Measurements from ENCODE around the gene TCF4.

TCF4 gene

GRCh38 chr18:55485666-55486065, 102.3 kb downstream of the TCF4 start:
- H3K9ac ChIP-seq (ENCODE audit: low read length): no peak overlapping the region
- no peaks in the 10 kb centered on the region for H3K27me3 ChIP-seq (replicated peaks; ENCODE audit: insufficient read depth, low read length)
- no peaks in the 10 kb centered on the region for H3K9me3 ChIP-seq (replicated peaks; ENCODE audit: insufficient read depth, low read length)
- H4K20me1 ChIP-seq (ENCODE audit: insufficient read depth, low read length): no peaks in the 10 kb centered on the region
- H3F3A ChIP-seq (ENCODE audit: insufficient read depth, low read length): no peaks in the 10 kb centered on the region
- H3K4me2 ChIP-seq (ENCODE audit: low read depth, low read length): no peak overlapping the region
- no peaks in the 10 kb centered on the region for H3K9me2 ChIP-seq (replicated peaks; ENCODE audit: insufficient read depth, low read length)
- H3K36me3 ChIP-seq (replicated peaks; ENCODE audit: insufficient read depth, low read length): no peaks in the 10 kb centered on the region
- TF ChIP-seq CTCF (IDR thresholded peaks at IDR 0.05; ENCODE audit: low read length) (no peak), EZH2phosphoT487 (IDR thresholded peaks at IDR 0.05; ENCODE audit: low read length) (no peak), EZH2 (optimal IDR thresholded peaks at IDR 0.05; ENCODE audit: low read depth, low read length) (no peak)
- H3K4me1 ChIP-seq (ENCODE audit: low read length): peaks cover 9% of the 10 kb centered on the region
- no peaks in the 10 kb centered on the region for H3K79me2 ChIP-seq (ENCODE audit: low read length)
- H3K4me3 ChIP-seq (ENCODE audit: low read length): no peak overlapping the region
- H2AFZ ChIP-seq (ENCODE audit: low read length): no peak overlapping the region
- no peak overlapping the region for H3K27ac ChIP-seq (ENCODE audit: low read length)
- no peak for DNase-seq

- H2AFZ ChIP-seq (ENCODE audit: low read length): no peak overlapping the region
- no peaks in the 10 kb centered on the region for H3K36me3 ChIP-seq (replicated peaks; ENCODE audit: insufficient read depth, low read length)
- H3K27me3 ChIP-seq (replicated peaks; ENCODE audit: insufficient read depth, low read length): no peaks in the 10 kb centered on the region
- H3K79me2 ChIP-seq (ENCODE audit: low read length): no peaks in the 10 kb centered on the region
- H4K20me1 ChIP-seq (ENCODE audit: insufficient read depth, low read length): no peaks in the 10 kb centered on the region
- DNase-seq: no peak
- H3K9ac ChIP-seq (ENCODE audit: low read length): no peak overlapping the region
- TF ChIP-seq EZH2 (optimal IDR thresholded peaks at IDR 0.05; ENCODE audit: low read depth, low read length) (no peak), EZH2phosphoT487 (IDR thresholded peaks at IDR 0.05; ENCODE audit: low read length) (no peak), CTCF (IDR thresholded peaks at IDR 0.05; ENCODE audit: low read length) (no peak)
- H3F3A ChIP-seq (ENCODE audit: insufficient read depth, low read length): no peaks in the 10 kb centered on the region
- H3K4me3 ChIP-seq (ENCODE audit: low read length): no peak overlapping the region
- H3K4me2 ChIP-seq (ENCODE audit: low read depth, low read length): no peak overlapping the region
- no peaks in the 10 kb centered on the region for H3K9me3 ChIP-seq (replicated peaks; ENCODE audit: insufficient read depth, low read length)
- H3K27ac ChIP-seq (ENCODE audit: low read length): no peak overlapping the region
- H3K9me2 ChIP-seq (replicated peaks; ENCODE audit: insufficient read depth, low read length): no peaks in the 10 kb centered on the region
- peaks cover 9% of the 10 kb centered on the region for H3K4me1 ChIP-seq (ENCODE audit: low read length)
Observed at GRCh38 chr18:55484773-55485172, 103.2 kb downstream of the TCF4 start.

- Histone ChIP-seq H3K36me3 (replicated peaks; ENCODE audit: insufficient read depth, low read length) (no peaks in the 10 kb centered on the region), H3K27ac (ENCODE audit: low read length) (no peak overlapping the region), H3F3A (ENCODE audit: insufficient read depth, low read length) (no peaks in the 10 kb centered on the region), H3K9me2 (replicated peaks; ENCODE audit: insufficient read depth, low read length) (no peaks in the 10 kb centered on the region), H3K9me3 (replicated peaks; ENCODE audit: insufficient read depth, low read length) (no peaks in the 10 kb centered on the region), H3K4me1 (ENCODE audit: low read length) (no peaks in the 10 kb centered on the region), H3K4me3 (ENCODE audit: low read length) (no peak overlapping the region), H3K4me2 (ENCODE audit: low read depth, low read length) (no peak overlapping the region), H3K9ac (ENCODE audit: low read length) (no peak overlapping the region), H3K27me3 (replicated peaks; ENCODE audit: insufficient read depth, low read length) (no peaks in the 10 kb centered on the region), H2AFZ (ENCODE audit: low read length) (no peak overlapping the region), H3K79me2 (ENCODE audit: low read length) (no peaks in the 10 kb centered on the region), H4K20me1 (ENCODE audit: insufficient read depth, low read length) (no peaks in the 10 kb centered on the region)
- TF ChIP-seq CTCF (IDR thresholded peaks at IDR 0.05; ENCODE audit: low read length) (no peak), EZH2phosphoT487 (IDR thresholded peaks at IDR 0.05; ENCODE audit: low read length) (no peak)
- DNase-seq: no peak
Observed at GRCh38 chr18:55483266-55483871, 104.6 kb downstream of the TCF4 start.
